Nephron progenitor cell (in vitro differentiated cells): ENCODE measurements around the gene ESPN.

Source experiments
- DNase-seq: peaks from one replicate; pipeline ENCODE4 v3.0.0; 2021
- H3K27ac Mint-ChIP-seq: 2 replicates; pipeline ENCODE4 v1.8.0; 2021; ENCODE audit warnings: mild to moderate bottlenecking, moderate library complexity, mixed read lengths
- H3K27me3 Mint-ChIP-seq: 2 replicates; pipeline ENCODE4 v1.8.0; 2021; ENCODE audit warnings: mild to moderate bottlenecking, low read depth, mixed read lengths; ENCODE audit not compliant: poor library complexity
- H3K36me3 Mint-ChIP-seq: 2 replicates; pipeline ENCODE4 v1.8.0; 2021; ENCODE audit warnings: low read depth, mixed read lengths
- H3K4me1 Mint-ChIP-seq: 2 replicates; pipeline ENCODE4 v1.8.0; 2021; ENCODE audit warnings: mixed read lengths
- H3K4me3 Mint-ChIP-seq: 2 replicates; pipeline ENCODE4 v1.8.0; 2021; ENCODE audit warnings: mild to moderate bottlenecking, moderate library complexity, mixed read lengths
- H3K9me3 Mint-ChIP-seq: 2 replicates; pipeline ENCODE4 v1.8.0; 2021; ENCODE audit warnings: mild to moderate bottlenecking, moderate library complexity, mixed read lengths
- TF ChIP-seq, protein P1 (sequence below): fragments of 200-600 bp; sonication (generic); IDR thresholded peaks from 2 replicates; pipeline ENCODE4 v1.5.0; 2021; ENCODE audit warnings: antibody characterized with exemption

ESPN gene

DNA sequence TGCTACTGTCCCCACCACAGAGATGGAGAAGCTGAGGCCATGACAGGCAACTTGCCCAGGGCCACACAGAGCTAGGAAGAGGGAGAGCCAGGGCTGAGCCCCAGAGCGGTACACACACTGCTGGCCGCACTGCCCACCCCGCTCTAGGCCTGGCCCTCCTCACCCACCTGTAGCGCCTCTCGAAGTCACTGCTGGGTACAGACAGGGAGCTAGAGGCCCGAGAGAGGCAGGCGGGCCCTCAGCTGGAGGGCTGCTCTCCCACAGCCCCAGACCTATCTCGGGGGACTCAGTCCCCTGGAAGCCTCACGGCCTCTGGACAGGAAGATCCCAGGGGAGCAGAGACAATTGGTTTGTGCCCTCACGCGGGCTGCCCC is 84.2 kb downstream of the ESPN start:
- TF ChIP-seq, protein P1, sequence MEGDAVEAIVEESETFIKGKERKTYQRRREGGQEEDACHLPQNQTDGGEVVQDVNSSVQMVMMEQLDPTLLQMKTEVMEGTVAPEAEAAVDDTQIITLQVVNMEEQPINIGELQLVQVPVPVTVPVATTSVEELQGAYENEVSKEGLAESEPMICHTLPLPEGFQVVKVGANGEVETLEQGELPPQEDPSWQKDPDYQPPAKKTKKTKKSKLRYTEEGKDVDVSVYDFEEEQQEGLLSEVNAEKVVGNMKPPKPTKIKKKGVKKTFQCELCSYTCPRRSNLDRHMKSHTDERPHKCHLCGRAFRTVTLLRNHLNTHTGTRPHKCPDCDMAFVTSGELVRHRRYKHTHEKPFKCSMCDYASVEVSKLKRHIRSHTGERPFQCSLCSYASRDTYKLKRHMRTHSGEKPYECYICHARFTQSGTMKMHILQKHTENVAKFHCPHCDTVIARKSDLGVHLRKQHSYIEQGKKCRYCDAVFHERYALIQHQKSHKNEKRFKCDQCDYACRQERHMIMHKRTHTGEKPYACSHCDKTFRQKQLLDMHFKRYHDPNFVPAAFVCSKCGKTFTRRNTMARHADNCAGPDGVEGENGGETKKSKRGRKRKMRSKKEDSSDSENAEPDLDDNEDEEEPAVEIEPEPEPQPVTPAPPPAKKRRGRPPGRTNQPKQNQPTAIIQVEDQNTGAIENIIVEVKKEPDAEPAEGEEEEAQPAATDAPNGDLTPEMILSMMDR, result no peak
- H3K4me3 Mint-ChIP-seq, result no peak overlapping the region
- peaks cover 38% of the 10 kb centered on the region for H3K4me1 Mint-ChIP-seq
- DNase-seq, result no peak
- H3K27ac Mint-ChIP-seq, result no peak overlapping the region
- H3K36me3 Mint-ChIP-seq, result no peaks in the 10 kb centered on the region
- peaks cover 4% of the 10 kb centered on the region for H3K27me3 Mint-ChIP-seq
- H3K9me3 Mint-ChIP-seq, result no peaks in the 10 kb centered on the region

DNA sequence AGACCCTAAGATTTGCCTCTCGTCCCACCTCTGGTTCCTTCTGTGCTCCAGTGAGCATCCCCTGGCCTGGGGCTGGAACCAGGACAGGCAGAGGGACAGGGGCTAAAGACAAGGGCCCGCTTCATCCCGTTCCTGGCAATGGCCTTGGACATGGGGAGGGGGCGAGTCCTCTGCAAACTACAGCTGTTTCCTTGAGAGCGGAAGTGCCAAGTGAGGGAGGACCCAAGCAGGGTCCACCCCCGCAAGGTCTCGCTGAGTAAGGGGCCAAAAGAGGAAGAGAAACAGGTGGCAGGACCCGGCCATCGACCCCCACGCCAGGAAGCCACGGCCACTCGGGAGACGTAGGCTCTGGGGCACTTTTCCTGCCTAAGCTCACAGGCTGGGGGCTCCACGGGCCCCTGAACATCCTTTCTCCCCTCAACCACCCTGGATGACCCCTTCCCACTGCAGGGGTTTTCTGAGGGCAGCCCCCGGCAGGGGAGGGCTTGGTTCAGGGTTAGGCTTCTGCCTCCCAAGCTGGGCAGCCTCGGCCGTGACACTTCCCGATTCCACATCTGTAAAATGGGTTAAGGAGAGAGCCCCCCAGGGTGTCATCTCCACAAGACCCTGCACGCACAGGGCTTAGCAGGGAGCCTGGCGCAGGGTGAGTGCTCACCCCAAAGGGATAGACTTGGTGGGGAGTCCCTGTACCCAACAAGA is 84.8 kb downstream of the ESPN start:
- no peak overlapping the region for H3K27ac Mint-ChIP-seq
- H3K36me3 Mint-ChIP-seq, result no peaks in the 10 kb centered on the region
- H3K27me3 Mint-ChIP-seq, result peaks cover 2% of the 10 kb centered on the region
- H3K4me1 Mint-ChIP-seq, result peaks cover 37% of the 10 kb centered on the region
- H3K9me3 Mint-ChIP-seq, result no peaks in the 10 kb centered on the region
- TF ChIP-seq, protein P1, result no peak
- no peak overlapping the region for H3K4me3 Mint-ChIP-seq
- DNase-seq, result no peak

DNA sequence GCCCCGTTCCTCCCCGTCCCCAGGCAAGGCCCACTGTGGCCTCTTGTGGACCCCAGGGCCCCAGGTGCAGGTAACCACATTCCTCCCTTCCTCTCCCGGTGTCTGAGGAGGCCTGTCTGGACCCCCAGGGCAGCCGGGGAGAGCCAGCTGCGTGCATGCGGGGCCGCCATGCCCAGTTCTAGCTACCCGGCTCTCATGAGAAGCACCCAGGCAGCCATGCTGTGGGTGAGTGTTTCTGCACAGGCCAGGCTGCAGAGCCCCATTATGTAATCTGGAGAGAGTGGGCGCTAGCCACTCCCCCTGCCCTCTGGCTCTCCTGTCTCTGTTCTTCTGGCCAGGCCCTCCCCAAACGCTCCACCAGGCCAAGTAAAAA is 85.3 kb downstream of the ESPN start:
- TF ChIP-seq, protein P1, result no peak
- no peak for DNase-seq
- Mint-ChIP-seq H3K9me3 (no peaks in the 10 kb centered on the region), H3K36me3 (no peaks in the 10 kb centered on the region), H3K4me1 (peaks cover 31% of the 10 kb centered on the region), H3K27me3 (no peaks in the 10 kb centered on the region), H3K4me3 (no peak overlapping the region), H3K27ac (no peak overlapping the region)

DNA sequence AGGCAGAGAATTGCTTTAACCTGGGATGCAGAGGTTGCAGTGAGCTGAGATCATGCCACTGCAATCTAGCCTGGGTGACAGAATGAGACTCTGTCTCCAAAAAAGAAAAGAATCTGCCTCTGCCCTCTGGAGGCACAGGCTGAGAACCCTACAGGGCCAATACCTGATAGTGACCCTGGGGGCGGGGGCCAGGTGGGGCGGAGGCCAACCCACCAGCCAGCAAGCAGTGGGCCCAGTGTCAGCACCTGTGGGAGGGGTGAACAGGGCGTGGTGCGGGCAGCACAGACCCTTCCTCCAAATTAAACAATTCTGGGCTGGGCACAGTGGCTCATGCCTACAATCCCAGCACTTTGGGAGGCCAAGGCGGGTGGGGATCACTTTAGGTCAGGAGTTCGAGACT is 85.9 kb downstream of the ESPN start:
- Mint-ChIP-seq H3K9me3 (no peaks in the 10 kb centered on the region), H3K36me3 (no peaks in the 10 kb centered on the region), H3K27ac (no peak overlapping the region), H3K4me1 (peaks cover 31% of the 10 kb centered on the region), H3K27me3 (no peaks in the 10 kb centered on the region), H3K4me3 (no peak overlapping the region)
- DNase-seq, result no peak
- TF ChIP-seq, protein P1, result no peak
